Subcutaneous abdominal adipose tissue (tissue), 5 donors: ENCODE results near the gene GSPT1.
"Not testable (repeated sequence)": the region's sequence is repeated elsewhere in the genome, so short reads cannot be mapped to it uniquely, and the experiment has no call there.

ENCODE experiments used
- H3K27ac ChIP-seq: one replicate; pipeline ENCODE4 v1.7.0; 2013; ENCODE audit warnings: low read depth, mild to moderate bottlenecking, inconsistent platforms, low read length, moderate library complexity
- H3K27me3 ChIP-seq, 5 donors: one replicate each; pipeline ENCODE4 v1.7.0; 2013; ENCODE audit warnings: low read length in 5 of 5, inconsistent platforms in 1 of 5; ENCODE audit not compliant: control insufficient read depth in 5 of 5, insufficient read depth in 4 of 5
- H3K36me3 ChIP-seq, 5 donors: one replicate each; pipeline ENCODE4 v1.7.0; 2013; ENCODE audit warnings: low read length in 5 of 5; ENCODE audit not compliant: control insufficient read depth in 5 of 5, insufficient read depth in 5 of 5
- H3K4me1 ChIP-seq, 5 donors: one replicate each; pipeline ENCODE4 v1.7.0; 2013; ENCODE audit warnings: low read length in 5 of 5, mild to moderate bottlenecking in 3 of 5, moderate library complexity in 1 of 5; ENCODE audit not compliant: control insufficient read depth in 5 of 5, insufficient read depth in 5 of 5
- H3K4me3 ChIP-seq, 5 donors: one replicate each; pipeline ENCODE4 v1.7.0; 2013; ENCODE audit warnings: low read length in 5 of 5, low read depth in 1 of 5
- H3K9ac ChIP-seq, 5 donors: one replicate each; pipeline ENCODE4 v1.7.0; 2013; ENCODE audit warnings: low read length in 5 of 5, mild to moderate bottlenecking in 4 of 5, moderate library complexity in 3 of 5
- H3K9me3 ChIP-seq, 5 donors: one replicate each; pipeline ENCODE4 v1.7.0; 2013; ENCODE audit warnings: low read length in 5 of 5; ENCODE audit not compliant: control insufficient read depth in 5 of 5
- donor health status: healthy.
- donor health status: healthy.
- donor health status: healthy.
- donor health status: healthy.
- donor health status: healthy.

Gene GSPT1

GRCh38 chr16:11950388-11950787, 34.6 kb upstream of the GSPT1 start:
- no peaks in the 10 kb centered on the region for H3K9me3 ChIP-seq
- no peaks in the 10 kb centered on the region for H3K4me1 ChIP-seq
- peaks cover 0 to 6% (median 0%) of the 10 kb centered on the region in 5 donors for H3K27me3 ChIP-seq
- H3K4me3 ChIP-seq, result no peak overlapping the region
- H3K27ac ChIP-seq, result no peak overlapping the region
- H3K9ac ChIP-seq, result no peak overlapping the region
- H3K36me3 ChIP-seq, result no peaks in the 10 kb centered on the region

- Histone ChIP-seq H3K27ac (no peak overlapping the region), H3K9me3 (no peaks in the 10 kb centered on the region), H3K4me1 (no peaks in the 10 kb centered on the region), H3K9ac (no peak overlapping the region), H3K36me3 (no peaks in the 10 kb centered on the region), H3K27me3 (peaks cover 0 to 6% (median 0%) of the 10 kb centered on the region in 5 donors), H3K4me3 (no peak overlapping the region)
These were observed 33.8 kb upstream of the GSPT1 start for GRCh38 chr16:11949527-11949926.

GRCh38 chr16:11948819-11949218, 33.1 kb upstream of the GSPT1 start:
- Histone ChIP-seq H3K36me3 (no peaks in the 10 kb centered on the region), H3K27ac (no peak overlapping the region), H3K4me3 (no peak overlapping the region), H3K9me3 (no peaks in the 10 kb centered on the region), H3K4me1 (no peaks in the 10 kb centered on the region), H3K9ac (no peak overlapping the region), H3K27me3 (peaks cover 0 to 6% (median 0%) of the 10 kb centered on the region in 5 donors)

- Histone ChIP-seq H3K36me3 (no peaks in the 10 kb centered on the region), H3K27me3 (peaks cover 0 to 6% (median 0%) of the 10 kb centered on the region in 5 donors), H3K9ac (no peak overlapping the region), H3K4me3 (no peak overlapping the region), H3K4me1 (no peaks in the 10 kb centered on the region), H3K27ac (no peak overlapping the region), H3K9me3 (no peaks in the 10 kb centered on the region)
These were observed 30.7 kb upstream of the GSPT1 start for GRCh38 chr16:11946433-11946832.

- H3K27me3 ChIP-seq, H3K27ac ChIP-seq, H3K9ac ChIP-seq, H3K4me1 ChIP-seq, H3K4me3 ChIP-seq, H3K36me3 ChIP-seq, H3K9me3 ChIP-seq: not testable (repeated sequence)
These were observed 26.2 kb upstream of the GSPT1 start, which contains the start of gene NPIPB2 for GRCh38 chr16:11941945-11942344. Gene NPIPB2, minus strand, starts transcription at chr16:11942045. Its CDS starts 0 bp downstream, at chr16:11942045.

GRCh38 chr16:11927350-11927749, 11.6 kb upstream of the GSPT1 start:
- H3K36me3 ChIP-seq, H3K4me3 ChIP-seq, H3K4me1 ChIP-seq, H3K27ac ChIP-seq, H3K9me3 ChIP-seq, H3K27me3 ChIP-seq, H3K9ac ChIP-seq: not testable (repeated sequence)

- H3K9me3 ChIP-seq, H3K27me3 ChIP-seq, H3K9ac ChIP-seq, H3K27ac ChIP-seq, H3K4me3 ChIP-seq, H3K4me1 ChIP-seq, H3K36me3 ChIP-seq: not testable (repeated sequence)
These were observed 8.3 kb upstream of the GSPT1 start for GRCh38 chr16:11924046-11924445.

GRCh38 chr16:11916524-11917285, 949 bp upstream of the GSPT1 start:
- H3K9me3 ChIP-seq, result no peaks in the 10 kb centered on the region
- peak overlapping the region; percentile 91 for H3K27ac ChIP-seq

GRCh38 chr16:11915114-11915643, 577 bp downstream of the GSPT1 start:
- no peaks in the 10 kb centered on the region for H3K27me3 ChIP-seq
- H3K9ac ChIP-seq, result peak overlapping the region in 4 of 5 donors; percentile 81 to 91 (median 84)
- peaks cover 13 to 46% (median 42%) of the 10 kb centered on the region in 5 donors for H3K4me1 ChIP-seq

More at GRCh38 chr16:11916524-11917285, 949 bp upstream of the GSPT1 start:
- peaks cover 0 to 4% (median 0%) of the 10 kb centered on the region in 5 donors for H3K27me3 ChIP-seq
- H3K4me3 ChIP-seq, result peak overlapping the region; percentile 75 to 90 (median 84)
- no peaks in the 10 kb centered on the region for H3K36me3 ChIP-seq
- H3K9ac ChIP-seq, result peak overlapping the region in 4 of 5 donors; percentile 75 to 89 (median 84)
- peaks cover 10 to 36% (median 29%) of the 10 kb centered on the region in 5 donors for H3K4me1 ChIP-seq

More at GRCh38 chr16:11915114-11915643, 577 bp downstream of the GSPT1 start:
- H3K9me3 ChIP-seq, result no peaks in the 10 kb centered on the region
- H3K27ac ChIP-seq, result peak overlapping the region; percentile 91
- peak overlapping the region in 4 of 5 donors; percentile 70 to 89 (median 84) for H3K4me3 ChIP-seq
- H3K36me3 ChIP-seq, result no peaks in the 10 kb centered on the region
